Activated CD8-positive, alpha-beta T cell treated with anti-CD3 and anti-CD28 coated beads, Interleukin-2, amount 10 ng/mL, durations not matched to agents 7 days and 5 days (primary cell): ENCODE data around the gene GUCY2F. TPM values are rescaled to one million over a fixed set of nuclear protein-coding genes. Genes with fewer than 3 reads are reported as not detected.

Experiments
- total RNA-seq, 2 experiments: library from RNA; stranded (reverse); gene quantifications; one replicate each; pipeline ENCODE4 v1.2.3, GENCODE V29; 2021

Gene GUCY2F
- total RNA-seq, 2 experiments from 2014 or later, result not detected

Other genes with a start within 250 kb of the GUCY2F start
- 10 to 100 TPM; 12.6 to 13.1 TPM for gene NXT2, start 54.8 kb upstream of the GUCY2F start, total RNA-seq
- under 1 TPM; 0.21 to 0.68 TPM for gene KCNE5, start 143.1 kb upstream of the GUCY2F start, total RNA-seq